H1 (cell line): ENCODE measurements around the gene ELMO2. TPM values are rescaled to one million over a fixed set of nuclear protein-coding genes. Genes with fewer than 3 reads are reported as not detected.

Experiments
- CTCF ChIA-PET: fragments of 300-600 bp; sonication (Branson Sonifier 250); formaldehyde crosslinking; loops from one replicate; lab custom pipeline; 2021; ENCODE audit not compliant: partially characterized antibody; lab: Charles Lee
- POLR2A ChIA-PET: fragments of 300-600 bp; sonication (Branson Sonifier 250); formaldehyde crosslinking; loops from one replicate; lab custom pipeline; 2021; ENCODE audit warnings: inconsistent platforms; ENCODE audit not compliant: partially characterized antibody; lab: Charles Lee
- DNase-seq, 2 experiments: peaks; one replicate each; pipeline versions ENCODE4 v3.0.0 to v3.0.0-alpha.2; 2010 to 2022; ENCODE audit warnings: low spot score in 2 of 2, low read depth in 1 of 2, mixed read lengths in 1 of 2
- FAIRE-seq: peaks from 2 replicates; lab custom pipeline; 2011; peaks lifted over from hg19 to GRCh38; lab: Jason Lieb, UNC
- H2AFZ ChIP-seq: 2 replicates; pipeline ENCODE4 v1.8.1; 2012; ENCODE audit warnings: low read length, inconsistent platforms
- H2AK5ac ChIP-seq: 2 replicates; pipeline ENCODE4 v1.6.1; 2013; ENCODE audit warnings: low read depth, low read length
- H2BK120ac ChIP-seq: replicated peaks from 2 replicates; pipeline ENCODE3; 2013; ENCODE audit warnings: low read depth, low read length, inconsistent platforms
- H2BK12ac ChIP-seq: 2 replicates; pipeline ENCODE4 v1.6.1; 2013; ENCODE audit warnings: low read depth, low read length
- H2BK15ac ChIP-seq: 2 replicates; pipeline ENCODE4 v1.6.1; 2013; ENCODE audit warnings: low read length
- H2BK20ac ChIP-seq: 2 replicates; pipeline ENCODE4 v1.6.1; 2013; ENCODE audit warnings: low read length
- H2BK5ac ChIP-seq: 2 replicates; pipeline ENCODE4 v1.6.1; 2013; ENCODE audit warnings: low read depth, low read length
- H3K14ac ChIP-seq: 2 replicates; pipeline ENCODE4 v1.6.1; 2013; ENCODE audit warnings: inconsistent platforms; ENCODE audit not compliant: insufficient read length
- H3K18ac ChIP-seq: 2 replicates; pipeline ENCODE4 v1.6.1; 2013; ENCODE audit warnings: low read length; ENCODE audit errors: extremely low read depth
- H3K23ac ChIP-seq: 2 replicates; pipeline ENCODE4 v1.6.1; 2013; ENCODE audit warnings: inconsistent platforms; ENCODE audit not compliant: insufficient read length
- H3K23me2 ChIP-seq: 2 replicates; pipeline ENCODE4 v1.6.1; 2013; ENCODE audit warnings: low read depth, low read length
- H3K27ac ChIP-seq: 2 replicates; pipeline ENCODE4 v1.6.1; 2011; ENCODE audit warnings: low read depth, low read length, inconsistent platforms
- H3K27me3 ChIP-seq, 4 experiments: replicated peaks in 1 of 4; 1 replicate in 1 of 4; 2 replicates in 3 of 4; pipeline versions ENCODE4 v1.6.1 to v1.8.1; 2011 to 2013; ENCODE audit warnings: low read length in 3 of 4, mild to moderate bottlenecking in 3 of 4, inconsistent platforms in 2 of 4, mixed read lengths in 2 of 4, moderate library complexity in 1 of 4; ENCODE audit not compliant: control insufficient read depth in 3 of 4, insufficient read depth in 3 of 4; ENCODE audit errors: extremely low read depth in 1 of 4
- H3K36me3 ChIP-seq, 4 experiments: 2 replicates each; pipeline versions ENCODE4 v1.6.1 to v1.8.1; 2011 to 2013; ENCODE audit warnings: mild to moderate bottlenecking in 4 of 4, low read length in 3 of 4, moderate library complexity in 2 of 4, control low read depth in 1 of 4, inconsistent platforms in 1 of 4; ENCODE audit not compliant: insufficient read depth in 4 of 4, control insufficient read depth in 2 of 4
- H3K4ac ChIP-seq: replicated peaks from 2 replicates; pipeline ENCODE3; 2013; ENCODE audit warnings: low read length, low read depth, mixed read lengths, inconsistent platforms; ENCODE audit not compliant: insufficient read length
- H3K4me1 ChIP-seq, 4 experiments: replicated peaks in 1 of 4; 1 replicate in 1 of 4; 2 replicates in 3 of 4; pipeline versions ENCODE4 v1.6.1 to v1.8.1; 2011 to 2013; ENCODE audit warnings: low read length in 3 of 4, inconsistent platforms in 2 of 4, mixed read lengths in 1 of 4; ENCODE audit not compliant: insufficient read depth in 4 of 4, control insufficient read depth in 3 of 4
- H3K4me2 ChIP-seq, 2 experiments: 2 replicates each; pipeline versions ENCODE4 v1.6.1 to v1.8.1; 2011 to 2013; ENCODE audit warnings: low read depth in 2 of 2, low read length in 2 of 2, control low read depth in 1 of 2, inconsistent platforms in 1 of 2, mild to moderate bottlenecking in 1 of 2; ENCODE audit not compliant: insufficient read depth in 1 of 2
- H3K4me3 ChIP-seq, 4 experiments: fragments of 200-600, 300-600 bp in 1 of 4; sonication (generic), shearing (Covaris generic), sonication (Bioruptor Twin) in 1 of 4; 2 replicates each; pipeline versions ENCODE4 v1.5.1 to v1.8.1; 2011 to 2016; ENCODE audit warnings: low read length in 4 of 4, low read depth in 3 of 4, control low read depth in 2 of 4, inconsistent platforms in 2 of 4, mild to moderate bottlenecking in 2 of 4, mixed read lengths in 1 of 4, moderate library complexity in 1 of 4; ENCODE audit not compliant: insufficient read depth in 2 of 4; ENCODE audit errors: extremely low read depth in 1 of 4
- H3K56ac ChIP-seq: replicated peaks from 2 replicates; pipeline ENCODE3; 2013; ENCODE audit warnings: low read depth, mild to moderate bottlenecking, mixed read lengths, low read length, inconsistent platforms; ENCODE audit not compliant: insufficient read length
- H3K79me1 ChIP-seq: 2 replicates; pipeline ENCODE4 v1.6.1; 2013; ENCODE audit warnings: low read depth, low read length, control low read depth
- H3K79me2 ChIP-seq, 2 experiments: 2 replicates each; pipeline versions ENCODE4 v1.6.1 to v1.8.1; 2012 to 2013; ENCODE audit warnings: low read length in 2 of 2, mild to moderate bottlenecking in 2 of 2, inconsistent platforms in 1 of 2; ENCODE audit not compliant: insufficient read depth in 2 of 2, control insufficient read depth in 1 of 2
- H3K9ac ChIP-seq, 4 experiments: replicated peaks in 1 of 4; 1 replicate in 1 of 4; 2 replicates in 3 of 4; pipeline versions ENCODE4 v1.6.1 to v1.8.1; 2011 to 2013; ENCODE audit warnings: low read depth in 3 of 4, low read length in 3 of 4, control low read depth in 2 of 4, mild to moderate bottlenecking in 2 of 4, moderate library complexity in 2 of 4, inconsistent platforms in 1 of 4; ENCODE audit errors: extremely low read depth in 1 of 4
- H3K9me3 ChIP-seq, 2 experiments: 2 replicates each; pipeline versions ENCODE4 v1.6.1 to v1.8.1; 2012 to 2013; ENCODE audit warnings: mild to moderate bottlenecking in 2 of 2, moderate library complexity in 2 of 2, control low read depth in 1 of 2, inconsistent platforms in 1 of 2, low read depth in 1 of 2, low read length in 1 of 2, mixed read lengths in 1 of 2; ENCODE audit not compliant: insufficient read depth in 2 of 2
- H4K20me1 ChIP-seq, 2 experiments: replicated peaks in 1 of 2; 2 replicates each; pipeline versions ENCODE3 to v1.8.1; 2011 to 2013; ENCODE audit warnings: inconsistent platforms in 2 of 2, low read length in 2 of 2, mild to moderate bottlenecking in 1 of 2; ENCODE audit not compliant: insufficient read depth in 2 of 2, control insufficient read depth in 1 of 2
- H4K5ac ChIP-seq: 2 replicates; pipeline ENCODE4 v1.6.1; 2013; ENCODE audit warnings: low read length, low read depth, mixed read lengths, inconsistent platforms; ENCODE audit not compliant: insufficient read length
- H4K8ac ChIP-seq: 2 replicates; pipeline ENCODE4 v1.8.0; 2013; ENCODE audit warnings: mild to moderate bottlenecking, moderate library complexity, low read length, inconsistent platforms; ENCODE audit not compliant: insufficient read depth; ENCODE audit errors: extremely low read depth
- H4K91ac ChIP-seq: replicated peaks from 2 replicates; pipeline ENCODE3; 2013; ENCODE audit warnings: low read length, mixed read lengths, inconsistent platforms; ENCODE audit not compliant: insufficient read length
- ATF3 ChIP-seq: IDR thresholded peaks from 2 replicates; pipeline ENCODE4 v1.6.1; 2011; ENCODE audit warnings: low read depth, mild to moderate bottlenecking, low read length; ENCODE audit not compliant: insufficient read depth
- CHD2 ChIP-seq: IDR thresholded peaks from 2 replicates; pipeline ENCODE4 v1.6.1; 2012; ENCODE audit warnings: low read length, improper control_type of control experiment
- E2F6 ChIP-seq: IDR thresholded peaks from 2 replicates; pipeline ENCODE4 v1.6.1; 2012; ENCODE audit warnings: inconsistent platforms
- EGR1 ChIP-seq: IDR thresholded peaks from 2 replicates; pipeline ENCODE4 v1.6.1; 2011; ENCODE audit warnings: low read depth, low read length, borderline replicate concordance
- KDM4A ChIP-seq: IDR thresholded peaks from one replicate; pipeline ENCODE4 v1.7.1; 2012; ENCODE audit warnings: low read depth, mild to moderate bottlenecking, moderate library complexity, low read length, inconsistent platforms; ENCODE audit not compliant: severe bottlenecking
- NRF1 ChIP-seq: IDR thresholded peaks from 2 replicates; pipeline ENCODE4 v1.6.1; 2011; ENCODE audit warnings: mild to moderate bottlenecking, low read depth, low read length, improper control_type of control experiment
- POLR2A ChIP-seq, 2 experiments: IDR thresholded peaks; 1 replicate in 1 of 2; 2 replicates in 1 of 2; pipeline ENCODE4 v1.6.1; 2011; ENCODE audit warnings: low read depth in 2 of 2, low read length in 2 of 2, mild to moderate bottlenecking in 2 of 2; ENCODE audit errors: control extremely low read depth in 1 of 2
- SP2 ChIP-seq: IDR thresholded peaks from 2 replicates; pipeline ENCODE4 v1.6.1; 2012; ENCODE audit warnings: mild to moderate bottlenecking, low read length, inconsistent platforms
- SP4 ChIP-seq: IDR thresholded peaks from 2 replicates; pipeline ENCODE4 v1.6.1; 2012; ENCODE audit warnings: low read length, inconsistent platforms
- SRF ChIP-seq: IDR thresholded peaks from 2 replicates; pipeline ENCODE4 v1.6.1; 2011; ENCODE audit warnings: mild to moderate bottlenecking, low read depth, low read length, moderate library complexity
- SUZ12 ChIP-seq: fragments of 200-600 bp; sonication (generic); IDR thresholded peaks from 2 replicates; pipeline ENCODE4 v1.6.1; 2012; ENCODE audit warnings: mild to moderate bottlenecking, inconsistent platforms, low read length, moderate library complexity, mixed read lengths
- USF2 ChIP-seq: IDR thresholded peaks from 2 replicates; pipeline ENCODE4 v1.6.1; 2011; ENCODE audit warnings: low read length, improper control_type of control experiment
- WGBS, 2 experiments: shearing (Covaris generic) in 1 of 2; methylation state at CpG; one replicate each; pipeline versions ENCODE4 v1.1.6 to v1.1.7; 2013 to 2015; ENCODE audit warnings: low lambda C conversion rate in 2 of 2, mixed read lengths in 2 of 2, inconsistent platforms in 1 of 2, low coverage in 1 of 2, missing lambda C conversion rate in 1 of 2; ENCODE audit not compliant: insufficient replicate concordance in 2 of 2, insufficient coverage in 1 of 2, insufficient read length in 1 of 2; ENCODE audit errors: extremely low coverage in 1 of 2, missing lambda C conversion rate in 1 of 2; 5-methylcytosine and 5-hydroxymethylcytosine counted together
- polyA plus RNA-seq, 7 experiments: library from polyadenylated mRNA; depleted of rRNA in 3 of 7; stranded (reverse) in 5 of 7; unstranded in 2 of 7; fragments of >200 nt in 5 of 7; fragments of 200-250 nt in 2 of 7; gene quantifications; 1 replicate in 5 of 7; 2 replicates in 1 of 7; 4 replicates in 1 of 7; pipeline versions ENCODE4 v1.2.1 to v1.2.3, GENCODE V29; 2011 to 2013; ENCODE audit warnings: missing spikeins in 2 of 7, mixed read lengths in 2 of 7
- total RNA-seq: library from RNA; stranded (reverse); fragmentation: NEBNext Ultra II Directional; extraction: Animal tissue kit (Norgen Biotek cat#: 25700); gene quantifications from 2 replicates; pipeline ENCODE4 v1.2.1, GENCODE V29; 2021

Gene ELMO2
- total and polyA plus RNA-seq, 2 of the 8 experiments (the other 6 are each of a cell fraction or from before 2014, with no cell fraction given), result 34.3 to 39.7 TPM

- no peak overlapping the region for H3K9ac ChIP-seq
- H3K18ac ChIP-seq, result no peak overlapping the region
- no peak overlapping the region for H2BK20ac ChIP-seq
- H3K23ac ChIP-seq, result no peak overlapping the region
- WGBS, 2 experiments, result 80% methylated on average over 8 of the region's 8 CpGs; no CpG with 5 or more reads in 1 of the 2 experiments
- no peaks in the 10 kb centered on the region for H3K36me3 ChIP-seq
- H3K14ac ChIP-seq, result no peak overlapping the region
- no peak overlapping the region; the same call in 1 of the 2 replicates for H4K8ac ChIP-seq
- H3K23me2 ChIP-seq, result no peaks in the 10 kb centered on the region
- H3K4me1 ChIP-seq, result peaks cover 0 to 6% (median 2%) of the 10 kb centered on the region in 4 experiments; a peak in 3 of 7 replicates
- no peak overlapping the region for H3K4me3 ChIP-seq
- H3K9me3 ChIP-seq, result peaks cover 0 to 4% of the 10 kb centered on the region in 2 experiments; a peak in 1 of 4 replicates
- no peak overlapping the region for H3K4ac ChIP-seq
- no peak overlapping the region for H2BK15ac ChIP-seq
- H2BK12ac ChIP-seq, result no peak overlapping the region
- no peaks in the 10 kb centered on the region for H4K20me1 ChIP-seq
- POLR2A ChIA-PET, result interaction anchor here (1.4 to 1.6 kb wide), 2 partner anchors 12 to 26 kb away, joined by 3 to 5 read pairs; no protein-coding TSS in a partner anchor
- H4K5ac ChIP-seq, result no peak overlapping the region
- CTCF ChIA-PET, result interaction anchor here (0.9 to 1.1 kb wide), 3 partner anchors 9 to 32 kb away, joined by 3 to 4 read pairs (median 4); no protein-coding TSS in a partner anchor
- H3K27me3 ChIP-seq, result no peaks in the 10 kb centered on the region; a peak in 1 of 7 replicates
- no peak overlapping the region for H2BK5ac ChIP-seq
- H3K4me2 ChIP-seq, result no peak overlapping the region
- H2BK120ac ChIP-seq, result no peak overlapping the region
- H3K79me2 ChIP-seq, result no peaks in the 10 kb centered on the region
- H3K56ac ChIP-seq, result no peak overlapping the region
- DNase-seq (no peak), FAIRE-seq (no peak)
- H2AK5ac ChIP-seq, result no peak overlapping the region
- no peak overlapping the region for H2AFZ ChIP-seq
- no peak for TF ChIP-seq KDM4A
- TF ChIP-seq USF2, result no peak
- TF ChIP-seq SP2, result no peak
- no peak for TF ChIP-seq SP4
- TF ChIP-seq CHD2, result no peak
- no peak for TF ChIP-seq ATF3
- no peak for TF ChIP-seq SUZ12
- no peak for TF ChIP-seq E2F6
- no peak for TF ChIP-seq SRF
- TF ChIP-seq POLR2A (IDR thresholded peaks at IDR 0.05; ENCODE audit: control extremely low read depth in 1 of 2, low read depth in 2 of 2, low read length in 2 of 2), result no peak
- no peak for TF ChIP-seq NRF1
- no peak for TF ChIP-seq EGR1
- TF ChIP-seq, all 59 proteins: peak for 0
- H3K79me1 ChIP-seq, result no peaks in the 10 kb centered on the region; the same call in 1 of the 2 replicates
- H3K27ac ChIP-seq, result no peak overlapping the region
- H4K91ac ChIP-seq, result no peak overlapping the region
Observed at GRCh38 chr20:46433051-46433450, 26.6 kb upstream of the ELMO2 start.
